Nucleus accumbens (tissue), 56 donors: ENCODE data around the gene DGCR6L.
"Not testable (repeated sequence)": the region's sequence is repeated elsewhere in the genome, so short reads cannot be mapped to it uniquely, and the experiment has no call there.

ENCODE experiments used
- DNase-seq, 56 donors: peaks; one replicate each; lab custom pipeline; 2025; lab: John Stamatoyannopoulos, UW

DGCR6L gene

DNA sequence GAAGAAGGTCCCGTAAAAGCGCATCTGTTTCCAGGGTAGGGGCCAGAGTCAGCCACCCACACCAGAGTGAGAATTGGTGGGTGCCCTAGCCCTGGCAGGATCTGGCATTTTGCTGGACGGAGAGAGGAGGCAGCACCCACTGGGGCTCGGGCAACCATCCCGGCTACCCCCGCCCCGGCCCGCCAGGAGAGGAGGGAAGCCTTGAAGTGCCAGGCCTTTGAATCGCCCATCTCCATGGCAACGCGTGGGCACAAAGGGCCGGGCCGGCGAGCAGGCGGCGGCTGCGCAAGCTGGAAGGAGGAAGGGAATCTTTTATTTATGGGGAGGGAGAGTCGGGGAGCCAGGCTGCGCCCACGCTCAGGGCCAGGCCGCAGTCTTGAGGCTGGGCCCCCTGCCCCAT is 39.7 kb downstream of the DGCR6L start:
- peak in 24 of 56 donors; percentile 6 to 72 (median 46) for DNase-seq

DNA sequence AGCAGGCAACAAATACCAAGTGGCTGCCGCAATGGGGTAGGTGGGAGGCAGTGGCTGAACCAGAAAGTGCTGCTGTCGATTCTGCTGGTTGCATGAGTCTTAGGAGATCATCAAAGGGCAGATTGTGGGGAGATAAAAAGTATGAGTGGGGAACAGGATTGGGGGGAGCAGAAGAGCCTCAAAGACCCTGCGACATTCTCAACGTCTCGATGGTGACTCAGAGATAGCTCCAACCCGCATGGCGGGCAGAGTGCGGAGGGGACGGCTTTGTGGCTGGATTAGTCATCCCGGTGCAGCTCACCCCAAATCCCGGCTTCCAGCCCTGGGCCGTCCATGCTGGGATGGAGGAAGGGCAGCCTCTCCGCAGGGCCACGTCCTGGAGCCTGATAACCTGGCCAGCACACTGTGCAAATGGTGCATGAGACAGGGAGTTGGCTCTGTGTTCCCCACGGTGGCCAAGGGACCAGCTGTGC is 40.2 kb downstream of the DGCR6L start:
- DNase-seq: no peak

DNA sequence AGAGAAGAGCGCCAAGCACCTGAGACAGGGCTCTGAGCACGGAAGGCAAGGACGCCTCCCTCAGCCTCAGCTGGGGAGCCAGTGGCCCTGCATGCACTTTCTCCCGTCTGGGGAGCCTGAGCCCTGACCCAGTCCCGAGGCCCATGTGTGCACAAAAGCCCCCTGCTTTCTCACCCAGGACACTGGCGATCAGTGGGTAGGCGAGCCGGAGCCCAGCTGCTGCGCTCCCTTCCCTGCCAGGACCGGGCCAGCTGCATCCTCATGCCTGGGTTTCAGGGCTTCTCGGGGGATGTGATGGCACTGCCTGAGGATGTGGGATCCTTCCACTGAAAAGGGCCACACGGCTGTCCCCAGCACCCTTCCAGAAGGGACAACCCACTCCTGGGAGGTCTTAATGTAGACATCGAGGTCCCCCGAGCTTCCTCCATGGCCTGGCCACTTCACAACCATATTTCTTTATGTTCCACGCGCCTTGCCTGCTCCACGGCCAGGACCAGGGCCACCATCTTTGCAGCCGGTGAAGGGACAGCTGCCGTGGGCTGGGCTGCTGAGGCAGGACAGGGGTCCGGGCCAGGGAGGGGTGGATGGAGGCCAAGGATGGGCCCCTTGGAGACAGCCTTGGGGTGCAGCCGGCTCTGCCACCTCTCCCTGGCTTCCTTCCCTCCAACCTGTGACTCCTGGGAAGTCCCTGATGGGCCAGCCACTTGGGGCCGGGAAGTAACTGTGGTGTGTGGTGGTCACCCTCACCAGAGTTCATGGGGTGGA is 41.0 kb downstream of the DGCR6L start:
- DNase-seq: not testable (repeated sequence)

DNA sequence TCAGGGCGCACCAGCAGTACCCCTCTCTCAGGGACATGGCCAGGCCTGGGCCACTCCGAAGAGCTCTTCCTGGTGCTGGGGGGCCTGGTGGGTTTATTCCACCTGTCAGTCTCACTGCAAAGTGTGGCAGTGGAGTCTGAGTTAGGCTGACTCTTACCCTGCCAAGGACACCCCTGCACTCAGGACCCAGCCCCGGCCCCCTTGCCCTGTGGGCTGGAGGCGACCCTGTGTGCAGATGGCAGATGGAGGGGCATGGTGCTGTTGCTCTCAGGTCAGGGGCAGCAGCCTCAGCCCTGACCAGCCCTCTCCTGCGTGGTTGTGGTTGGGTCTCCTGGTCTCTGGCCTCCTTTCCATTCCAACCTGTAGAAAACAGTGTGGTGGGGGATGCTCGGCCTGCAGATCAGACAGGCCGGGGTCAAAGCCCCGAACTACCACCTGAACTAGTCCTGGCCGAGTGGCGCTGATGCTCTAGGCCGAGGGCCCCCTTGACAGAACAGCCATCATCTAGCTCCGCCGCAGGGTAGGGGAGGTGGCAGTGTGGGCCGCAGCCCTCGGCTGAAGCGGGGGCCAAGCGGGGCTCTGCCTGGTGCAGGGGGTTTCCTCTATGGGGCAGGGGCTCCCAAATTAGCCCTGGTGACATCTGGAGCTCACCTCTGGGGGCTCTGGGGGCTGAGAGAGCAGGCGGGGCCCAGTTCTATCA is 41.8 kb downstream of the DGCR6L start:
- not testable (repeated sequence) for DNase-seq

DNA sequence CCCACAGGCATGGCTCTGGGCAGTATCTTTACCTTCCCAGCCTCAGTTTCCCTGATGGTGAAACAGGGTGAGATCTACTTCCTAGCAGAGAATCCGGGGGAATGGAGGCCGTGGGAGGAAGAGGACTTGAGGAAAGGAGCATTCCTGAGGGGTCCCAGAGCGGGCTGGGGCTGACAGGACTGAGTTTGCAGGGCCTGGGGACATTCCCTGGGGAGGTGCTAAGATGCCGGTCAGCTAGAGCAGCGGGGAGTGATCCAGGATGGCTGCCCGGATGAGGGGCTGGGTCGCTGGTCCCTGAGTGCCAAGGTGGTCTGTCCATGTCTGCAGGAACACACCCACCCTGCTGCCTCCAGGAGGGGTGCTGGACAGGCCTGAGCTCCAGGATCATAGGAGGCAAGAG is 43.4 kb downstream of the DGCR6L start:
- DNase-seq: no peak

DNA sequence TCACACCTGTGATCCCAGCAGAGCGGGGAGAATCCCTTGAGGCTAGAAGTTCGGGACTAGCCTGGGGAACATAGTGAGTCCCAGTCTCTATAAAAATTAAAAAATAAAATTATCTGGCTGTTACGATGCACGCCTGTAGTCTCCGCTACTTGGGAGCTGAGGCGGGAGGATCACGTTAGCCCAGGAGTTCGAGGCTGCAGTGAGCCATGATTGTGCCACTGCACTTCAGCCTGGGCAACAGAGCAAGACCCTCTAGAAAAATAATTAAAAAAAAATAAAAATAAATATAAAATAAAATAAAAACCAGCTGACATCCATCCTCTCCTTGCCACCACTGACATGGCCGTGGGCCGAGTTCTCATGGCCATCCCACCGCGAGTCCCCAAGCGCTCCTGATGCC is 44.0 kb downstream of the DGCR6L start:
- DNase-seq: no peak

DNA sequence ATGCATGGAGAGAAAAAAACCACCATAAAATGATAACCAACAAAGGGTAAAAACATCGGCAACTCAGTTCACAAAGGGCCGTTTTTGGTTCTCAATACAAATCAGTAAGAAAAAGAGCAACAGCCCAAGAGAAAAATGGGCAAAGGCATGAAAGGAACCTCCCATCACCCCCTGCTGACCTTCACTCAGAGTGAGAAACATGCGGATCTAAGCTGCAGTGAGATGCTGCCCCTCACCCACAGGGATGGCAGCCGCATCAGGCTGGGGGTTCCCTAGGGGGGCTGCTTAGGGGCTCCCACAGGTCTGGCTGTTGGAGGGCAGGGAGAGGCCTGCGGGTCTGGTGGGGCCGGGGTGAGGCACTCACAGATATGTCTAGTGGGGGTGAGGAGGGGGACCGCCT is 44.5 kb downstream of the DGCR6L start:
- not testable (repeated sequence) for DNase-seq

DNA sequence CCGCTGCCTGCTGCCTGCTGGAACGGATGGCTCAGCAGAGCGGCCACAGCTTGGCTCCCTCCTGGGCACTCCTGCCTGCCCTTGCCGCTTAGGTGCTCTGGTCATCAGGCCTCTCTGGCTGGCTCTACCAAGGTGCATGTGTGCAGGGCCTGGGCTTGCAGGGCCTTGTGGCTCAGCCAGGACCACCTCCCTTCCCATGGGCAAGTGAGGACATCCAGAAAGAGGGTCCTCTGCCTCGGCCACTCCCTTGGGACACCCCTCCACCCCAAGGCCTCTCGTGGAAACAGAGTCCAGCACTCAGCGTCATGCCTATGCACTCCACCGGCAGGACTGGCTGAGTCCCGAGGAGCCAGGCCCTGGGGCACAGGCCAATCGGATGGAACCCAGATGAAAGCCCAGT is 45.5 kb downstream of the DGCR6L start:
- not testable (repeated sequence) for DNase-seq

DNA sequence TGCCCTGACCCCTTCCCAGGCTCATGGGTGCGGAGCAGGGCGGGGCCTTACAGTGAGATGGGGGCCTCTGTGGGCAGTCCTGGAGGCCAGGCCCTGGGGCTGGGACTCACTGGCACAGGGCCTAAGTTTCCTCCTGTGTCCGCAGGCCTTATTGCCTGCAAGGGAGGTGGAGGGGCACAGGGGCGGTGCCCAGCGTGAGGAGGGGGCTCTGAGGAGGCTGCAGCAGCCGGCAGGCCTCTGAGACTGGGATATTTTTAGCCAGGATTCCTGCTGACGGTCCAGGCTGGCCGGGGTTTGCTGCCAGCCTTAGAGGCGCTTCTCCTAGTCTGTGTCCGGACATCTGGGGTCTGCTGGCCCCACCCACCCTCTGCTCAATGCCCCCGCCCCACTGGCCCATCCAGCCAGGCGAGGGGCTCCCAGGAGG is 46.1 kb downstream of the DGCR6L start:
- DNase-seq: no peak

DNA sequence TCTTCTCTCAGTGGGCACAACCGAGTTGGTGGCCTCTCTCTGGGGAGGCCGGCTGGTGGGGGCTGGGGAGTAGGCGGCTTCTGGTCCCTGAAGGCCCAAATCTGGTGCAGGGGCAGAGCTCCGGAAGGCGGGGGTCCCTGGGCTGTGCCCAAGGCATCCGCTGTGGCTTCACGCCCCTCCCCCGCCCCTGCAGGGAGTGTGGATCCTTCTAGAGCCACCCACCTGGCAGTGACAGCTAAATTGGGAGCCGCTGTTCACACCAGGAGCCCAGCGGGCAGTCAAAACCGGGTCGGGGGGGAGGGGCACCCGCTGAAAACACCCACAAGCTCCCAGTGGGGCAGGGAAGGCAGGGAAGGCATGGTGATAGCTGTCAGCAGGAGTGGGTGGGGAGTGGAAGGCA is 47.2 kb downstream of the DGCR6L start:
- DNase-seq: peak in 1 of 56 donors; percentile 8

DNA sequence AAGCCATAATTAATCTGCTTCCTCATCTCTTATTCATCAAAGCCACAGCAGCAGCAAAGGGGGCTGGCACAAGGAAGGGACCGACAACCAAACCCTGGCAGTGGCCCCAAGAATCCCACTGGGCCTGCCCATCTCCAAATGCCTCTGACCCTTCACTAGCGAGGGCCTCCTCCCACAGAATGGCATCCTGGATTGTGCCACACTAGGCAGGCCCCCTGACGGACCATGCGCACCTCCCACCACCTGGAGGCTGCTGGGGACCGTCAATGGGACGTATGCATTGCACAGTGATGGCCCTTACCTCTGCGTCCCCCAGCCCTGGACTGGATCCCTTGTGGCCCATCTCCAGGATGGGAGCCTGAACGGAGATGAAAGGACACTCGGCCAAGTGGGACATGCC is 47.7 kb downstream of the DGCR6L start:
- no peak for DNase-seq

DNA sequence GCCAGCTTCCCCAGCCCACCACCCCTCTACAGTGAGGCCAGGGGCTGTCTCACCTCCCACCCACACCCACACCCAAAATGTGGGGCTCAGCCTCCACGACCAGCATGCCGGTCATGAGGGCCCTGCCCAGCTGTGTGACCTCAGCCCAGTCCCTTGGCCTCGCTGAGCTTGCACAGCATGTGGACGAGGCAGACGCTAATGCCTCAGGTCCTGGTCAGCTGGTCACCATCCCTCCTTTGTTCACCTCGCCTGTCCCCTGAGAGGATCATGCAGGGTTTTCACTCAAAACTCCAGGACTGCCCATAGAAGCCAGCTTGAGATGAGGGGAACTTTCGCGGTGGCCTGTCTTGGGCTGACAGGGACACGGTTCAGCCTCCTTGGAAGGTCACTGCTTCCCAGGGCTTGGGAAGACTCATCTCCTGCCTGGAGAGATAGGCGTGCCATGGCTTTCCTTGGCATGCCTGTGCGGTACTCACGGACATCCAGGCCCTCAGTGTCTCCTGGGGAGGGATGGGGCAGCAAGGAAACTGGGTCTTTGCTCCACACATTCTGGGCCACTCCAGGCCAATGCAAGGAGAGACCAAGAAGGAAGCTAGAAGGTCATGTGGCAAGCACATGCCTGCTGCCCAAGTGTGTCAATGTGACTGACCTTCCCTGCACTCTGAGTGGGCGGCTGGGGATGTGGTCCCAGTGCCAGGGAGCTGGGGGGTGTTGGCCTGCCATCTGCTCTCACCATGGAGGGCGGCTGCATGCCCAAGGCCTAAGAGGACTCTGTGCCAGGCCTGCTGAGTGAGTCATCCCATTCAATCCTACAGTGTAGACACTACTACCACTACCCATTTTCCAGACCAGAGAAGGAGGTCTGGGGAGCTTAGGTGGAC is 48.5 kb downstream of the DGCR6L start:
- DNase-seq: peak in 1 of 56 donors; percentile 23

DNA sequence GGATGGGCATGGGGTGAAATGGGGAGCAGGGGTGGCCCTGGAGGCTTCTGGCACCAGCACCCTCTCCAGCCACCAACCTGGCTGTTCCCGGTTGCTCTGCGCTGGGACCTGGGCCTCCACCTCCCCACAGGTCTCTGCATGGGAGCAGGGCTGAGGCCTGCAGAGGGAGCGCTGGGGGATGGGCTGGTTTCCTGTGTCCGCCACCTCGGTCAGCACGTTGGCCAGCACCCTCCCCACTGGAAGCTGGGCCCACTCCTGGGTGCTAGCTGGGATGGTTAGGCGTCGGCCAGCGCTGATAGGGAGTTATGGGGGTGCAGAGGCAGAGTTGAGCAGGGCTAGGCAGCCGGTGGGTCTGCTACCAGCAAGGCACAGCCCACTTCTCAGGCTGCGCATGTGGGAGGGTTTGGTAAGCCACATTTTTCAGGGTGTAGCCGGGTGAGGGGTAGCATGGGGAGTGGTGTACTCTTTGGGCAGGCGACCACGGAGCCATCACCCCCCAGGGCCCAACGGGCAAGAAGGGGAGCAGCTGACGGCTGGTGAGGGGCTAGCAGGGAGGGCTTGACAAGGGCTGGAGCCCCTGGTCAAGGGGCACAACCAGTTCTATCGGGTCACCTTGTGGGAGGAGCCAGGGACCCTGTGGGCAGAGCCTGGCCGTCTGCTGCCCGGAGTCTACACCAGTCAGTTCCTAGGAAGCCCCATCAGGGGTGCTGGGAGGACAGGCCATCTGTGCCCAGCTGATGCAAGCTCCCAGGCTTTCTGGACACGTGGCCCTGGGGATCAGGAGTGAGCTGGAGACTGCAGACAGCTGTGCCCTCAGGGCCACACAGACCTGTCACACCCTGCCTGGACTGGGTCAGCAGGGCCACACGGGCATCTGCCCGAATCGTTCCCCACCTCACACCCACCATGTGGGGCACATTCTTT is 49.4 kb downstream of the DGCR6L start:
- DNase-seq: not testable (repeated sequence)

DNA sequence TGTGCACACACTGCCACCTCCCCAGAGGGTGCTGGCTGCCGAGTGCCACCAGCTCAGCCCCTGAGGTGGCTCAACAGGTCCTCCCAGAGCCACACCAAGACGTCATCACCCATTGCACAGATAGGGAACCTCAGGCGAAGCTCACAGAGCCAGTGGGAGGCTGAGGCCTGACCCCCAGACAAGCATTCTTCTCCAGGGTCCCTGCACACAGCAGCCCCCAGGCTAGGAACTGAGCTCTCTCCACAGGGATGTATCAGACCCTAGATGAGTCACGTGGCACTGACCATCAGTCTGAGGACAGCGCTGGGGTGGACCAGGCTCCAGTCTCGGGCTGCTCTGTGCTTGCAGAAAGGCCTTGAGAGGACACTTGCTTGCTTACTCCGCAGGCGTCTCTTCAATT is 50.2 kb downstream of the DGCR6L start:
- DNase-seq: not testable (repeated sequence)

DNA sequence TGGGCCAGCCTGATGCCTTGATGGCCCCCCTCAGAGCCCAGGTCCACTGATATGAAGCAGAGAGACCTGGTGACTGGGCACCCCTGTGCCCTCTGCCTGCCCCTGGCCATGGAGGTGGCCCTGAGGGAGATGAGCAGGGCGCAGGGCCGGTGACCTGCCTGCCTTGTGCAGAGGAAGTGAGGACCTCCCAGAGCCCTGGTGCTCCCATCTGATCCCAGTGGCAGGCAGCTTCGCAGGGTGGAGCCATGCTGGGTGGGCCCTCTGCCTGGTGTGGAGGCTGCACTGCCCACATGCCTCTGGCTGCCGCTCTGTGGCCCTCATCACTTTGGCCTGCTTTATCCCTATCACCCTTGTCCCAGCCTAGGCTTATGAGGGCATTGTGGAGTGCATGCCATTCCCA is 50.7 kb downstream of the DGCR6L start:
- not testable (repeated sequence) for DNase-seq

DNA sequence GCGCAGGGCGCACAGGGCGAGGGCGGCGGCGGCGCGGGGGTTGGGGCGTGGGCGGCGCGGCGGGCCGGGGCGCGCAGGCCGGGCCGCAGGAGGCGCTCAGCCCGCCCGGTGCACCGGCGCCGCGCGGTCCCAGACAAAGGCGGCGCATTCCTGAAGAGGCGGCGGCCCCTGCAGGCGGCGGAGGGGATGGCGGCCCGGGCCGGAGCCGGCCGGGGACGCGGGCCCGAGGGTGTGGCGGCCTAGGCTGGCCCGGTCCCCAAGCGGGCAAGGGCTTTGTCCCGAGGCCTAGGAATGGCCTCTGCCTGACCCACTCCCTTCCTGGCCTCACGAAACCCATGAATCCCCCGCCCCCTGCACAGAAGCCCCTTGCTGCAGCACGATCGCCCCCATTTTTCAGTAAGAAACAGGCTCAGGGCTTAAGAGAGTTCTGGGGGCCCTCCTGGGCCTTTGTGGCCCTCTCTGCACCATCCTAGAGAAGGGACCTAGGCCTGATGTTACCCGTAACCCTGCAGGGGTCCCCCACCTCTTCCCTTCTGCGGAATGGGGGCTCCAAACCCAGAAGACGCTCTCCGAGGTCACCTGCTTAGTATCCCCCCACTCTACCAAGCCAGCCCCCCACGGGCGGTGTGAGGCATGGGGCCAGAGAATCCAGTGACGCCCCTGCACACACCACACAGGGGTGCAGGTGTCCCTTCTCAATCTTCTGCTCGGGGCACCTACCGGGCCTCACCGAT is 51.4 kb downstream of the DGCR6L start, which contains the start of gene RTN4R:
TSS of gene RTN4R (minus strand) at position 40 of the 734 bp plus-strand sequence. CDS start 226 bp downstream, outside the sequence.
- peak in 19 of 56 donors; percentile 8 to 71 (median 23) for DNase-seq

DNA sequence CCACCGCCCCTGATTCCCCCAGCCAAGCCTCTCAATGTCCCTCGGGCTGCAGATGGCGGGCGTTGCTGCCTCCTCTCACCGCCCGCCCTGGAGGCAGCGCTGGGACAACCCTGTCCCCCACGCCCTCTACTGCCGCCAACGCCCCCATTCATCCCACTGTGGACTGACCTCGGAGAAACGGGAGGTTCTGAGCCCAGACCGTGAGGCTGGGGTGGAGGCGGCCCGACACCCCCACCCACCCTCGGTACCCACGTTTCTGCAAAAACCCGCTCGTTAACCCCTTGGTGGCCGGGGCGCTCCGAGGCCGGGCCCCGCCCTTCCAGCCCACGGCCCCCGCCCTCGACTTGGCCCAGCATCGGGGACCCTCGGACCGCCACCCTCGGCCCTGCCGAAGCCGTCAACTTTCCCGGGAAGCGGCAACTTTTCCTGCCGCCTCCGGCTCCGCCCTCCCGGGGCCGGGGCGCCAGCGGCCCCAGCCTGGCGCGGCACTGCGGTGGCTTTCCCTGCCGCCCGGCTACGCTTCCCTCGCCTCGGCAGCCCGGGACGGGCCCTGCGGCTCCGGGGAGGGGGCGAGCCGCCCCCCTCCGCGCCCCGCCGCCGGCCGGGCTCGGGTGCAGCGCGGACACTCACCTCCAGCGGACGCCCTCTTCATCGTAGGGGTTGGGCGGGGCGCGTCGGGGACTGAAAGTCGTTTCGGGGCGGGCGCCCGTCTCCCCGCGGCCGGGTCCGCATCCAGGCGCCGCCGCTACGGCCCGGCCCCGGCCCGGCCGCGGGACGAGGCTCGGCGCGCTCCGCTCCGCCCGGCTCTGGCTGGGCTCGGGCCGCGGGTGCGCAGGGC is 52.2 kb downstream of the DGCR6L start:
- DNase-seq: no peak
